NB4 (cell line): ENCODE data around the gene CEPT1.

Source experiments
- MAX ChIP-seq: IDR thresholded peaks from 2 replicates; pipeline ENCODE4 v1.6.1; 2011; ENCODE audit warnings: low read depth, low read length
- TF ChIP-seq, protein P1 (sequence below): IDR thresholded peaks from one replicate; pipeline ENCODE4 v1.5.1; 2012; ENCODE audit warnings: low read depth, low read length

GRCh38 chr1:111196213-111196612 lies 56.2 kb downstream of the CEPT1 start:
- TF ChIP-seq, protein P1, sequence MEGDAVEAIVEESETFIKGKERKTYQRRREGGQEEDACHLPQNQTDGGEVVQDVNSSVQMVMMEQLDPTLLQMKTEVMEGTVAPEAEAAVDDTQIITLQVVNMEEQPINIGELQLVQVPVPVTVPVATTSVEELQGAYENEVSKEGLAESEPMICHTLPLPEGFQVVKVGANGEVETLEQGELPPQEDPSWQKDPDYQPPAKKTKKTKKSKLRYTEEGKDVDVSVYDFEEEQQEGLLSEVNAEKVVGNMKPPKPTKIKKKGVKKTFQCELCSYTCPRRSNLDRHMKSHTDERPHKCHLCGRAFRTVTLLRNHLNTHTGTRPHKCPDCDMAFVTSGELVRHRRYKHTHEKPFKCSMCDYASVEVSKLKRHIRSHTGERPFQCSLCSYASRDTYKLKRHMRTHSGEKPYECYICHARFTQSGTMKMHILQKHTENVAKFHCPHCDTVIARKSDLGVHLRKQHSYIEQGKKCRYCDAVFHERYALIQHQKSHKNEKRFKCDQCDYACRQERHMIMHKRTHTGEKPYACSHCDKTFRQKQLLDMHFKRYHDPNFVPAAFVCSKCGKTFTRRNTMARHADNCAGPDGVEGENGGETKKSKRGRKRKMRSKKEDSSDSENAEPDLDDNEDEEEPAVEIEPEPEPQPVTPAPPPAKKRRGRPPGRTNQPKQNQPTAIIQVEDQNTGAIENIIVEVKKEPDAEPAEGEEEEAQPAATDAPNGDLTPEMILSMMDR = no peak
- no peak for TF ChIP-seq MAX
